Glomerular endothelial cell (primary cell): ENCODE results near the gene TCOF1. TPM values are rescaled to one million over a fixed set of nuclear protein-coding genes. Genes with fewer than 3 reads are reported as not detected.
"Not testable (repeated sequence)": the region's sequence is repeated elsewhere in the genome, so short reads cannot be mapped to it uniquely, and the experiment has no call there.

Source experiments
- DNase-seq: peaks from one replicate; pipeline ENCODE4 v3.0.0-alpha.2; 2011; ENCODE audit warnings: low read depth, low spot score; ENCODE audit errors: extremely low read depth
- total RNA-seq: library from RNA; depleted of rRNA; stranded (reverse); fragments of >200 nt; gene quantifications from 2 replicates; pipeline ENCODE4 v1.2.3, GENCODE V29; 2015

The TCOF1 gene
- total RNA-seq, 1 donor from 2014 or later = 38.2 TPM

DNA sequence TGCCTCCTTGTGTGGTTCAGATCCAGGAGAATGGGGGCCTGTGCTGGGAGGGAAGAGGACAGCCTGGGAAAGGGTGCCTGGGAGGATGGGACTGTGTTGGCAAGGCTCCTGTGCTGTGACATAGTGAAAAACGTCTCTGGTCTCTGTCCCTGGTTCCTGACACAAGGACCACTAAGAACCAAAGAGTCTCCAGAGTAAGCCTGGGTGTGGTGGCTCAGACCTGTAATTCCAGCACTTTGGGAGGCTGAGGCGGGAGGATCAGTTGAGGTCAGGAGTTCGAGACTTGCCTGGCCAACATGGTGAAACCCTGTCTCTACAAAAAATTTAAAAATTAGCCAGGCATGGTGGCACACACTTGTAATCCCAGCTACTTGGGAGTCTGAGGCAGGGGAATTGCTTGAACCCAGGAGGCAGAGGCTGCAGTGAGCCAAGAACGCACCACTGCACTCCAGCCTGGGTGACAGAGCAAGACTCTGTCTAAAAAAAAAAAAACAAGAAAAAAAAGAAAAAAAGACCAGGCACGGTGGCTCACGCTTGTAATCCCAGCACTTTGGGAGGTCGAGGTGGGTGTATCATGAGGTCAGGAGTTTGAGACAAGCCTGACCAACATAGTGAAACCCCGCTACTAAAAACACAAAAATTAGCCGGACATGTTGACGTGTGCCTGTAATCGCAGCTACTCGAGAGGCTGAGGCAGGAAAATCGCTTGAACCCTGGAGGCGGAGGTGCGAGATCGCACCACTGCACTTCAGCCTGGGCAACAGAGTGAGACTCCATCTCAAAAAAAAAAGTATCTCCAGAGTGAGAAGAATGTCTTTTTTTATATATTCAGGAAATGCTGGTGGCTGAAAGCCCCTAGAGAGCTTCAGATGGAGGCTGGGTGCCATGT, 56.6 kb downstream of the TCOF1 start:
- not testable (repeated sequence) for DNase-seq

GRCh38 chr5:150419630-150420270, 62.3 kb downstream of the TCOF1 start:
- no peak for DNase-seq

GRCh38 chr5:150422075-150422474, 64.6 kb downstream of the TCOF1 start:
- DNase-seq = no peak

- no peak for DNase-seq
These were observed 65.3 kb downstream of the TCOF1 start for GRCh38 chr5:150422758-150423157.

- not testable (repeated sequence) for DNase-seq
These were observed 68.7 kb downstream of the TCOF1 start for GRCh38 chr5:150426165-150426564.

DNA sequence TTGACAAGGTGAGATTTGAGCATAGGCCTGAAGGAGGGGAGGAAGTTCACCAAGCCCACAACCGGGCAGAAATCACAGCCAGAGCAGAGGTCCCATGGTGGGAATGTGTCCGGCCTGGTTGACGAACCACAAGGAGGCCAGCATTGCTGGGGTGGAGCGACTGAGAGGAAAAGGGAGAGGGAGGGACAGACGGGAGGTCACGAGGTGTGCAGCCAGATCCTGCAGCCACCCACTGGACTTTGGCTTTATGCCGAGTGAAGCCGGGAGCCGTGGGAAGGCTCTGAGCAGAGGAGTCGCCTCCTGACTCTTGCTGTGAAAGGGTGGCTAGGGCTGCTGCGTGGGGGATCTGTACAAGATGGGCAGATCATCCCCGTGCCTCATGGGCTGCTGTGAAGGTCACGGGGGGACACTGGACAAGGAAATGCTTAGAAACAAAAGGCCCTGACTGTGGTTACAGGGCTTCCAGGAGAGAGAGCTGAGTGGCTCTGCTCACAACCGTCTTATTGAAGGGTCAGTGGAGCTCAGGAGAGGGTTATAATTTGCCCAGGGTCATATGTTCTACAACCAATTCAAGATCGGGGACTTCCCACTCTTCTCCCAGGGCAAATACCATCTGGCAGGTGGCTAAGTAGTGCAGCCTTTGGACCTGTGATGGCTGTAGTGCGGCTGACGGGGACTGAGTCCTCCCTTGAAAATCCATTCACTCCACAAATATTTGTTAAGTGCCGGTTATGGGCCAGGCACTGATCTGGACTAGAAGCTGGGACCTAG, 70.8 kb downstream of the TCOF1 start:
- DNase-seq = no peak

DNA sequence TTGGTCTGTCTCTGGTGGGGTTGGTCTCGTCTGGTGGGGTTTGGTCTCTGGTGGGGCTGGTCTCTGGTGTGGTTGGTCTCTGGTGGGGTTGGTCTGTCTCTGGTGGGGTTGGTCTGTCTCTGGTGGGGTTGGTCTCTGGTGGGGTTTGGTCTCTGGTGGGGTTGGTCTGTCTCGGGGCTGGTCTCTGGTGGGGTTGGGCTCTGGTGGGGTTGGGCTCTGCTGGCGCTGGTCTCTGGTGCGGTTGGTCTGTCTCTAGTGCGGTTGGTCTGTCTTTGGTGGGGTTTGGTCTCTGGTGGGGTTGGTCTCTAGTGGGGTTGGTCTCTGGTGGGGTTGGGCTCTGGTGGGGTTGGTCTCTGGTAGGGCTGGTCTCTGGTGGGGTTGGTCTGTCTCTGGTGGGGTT, 71.5 kb downstream of the TCOF1 start:
- DNase-seq = no peak

DNA sequence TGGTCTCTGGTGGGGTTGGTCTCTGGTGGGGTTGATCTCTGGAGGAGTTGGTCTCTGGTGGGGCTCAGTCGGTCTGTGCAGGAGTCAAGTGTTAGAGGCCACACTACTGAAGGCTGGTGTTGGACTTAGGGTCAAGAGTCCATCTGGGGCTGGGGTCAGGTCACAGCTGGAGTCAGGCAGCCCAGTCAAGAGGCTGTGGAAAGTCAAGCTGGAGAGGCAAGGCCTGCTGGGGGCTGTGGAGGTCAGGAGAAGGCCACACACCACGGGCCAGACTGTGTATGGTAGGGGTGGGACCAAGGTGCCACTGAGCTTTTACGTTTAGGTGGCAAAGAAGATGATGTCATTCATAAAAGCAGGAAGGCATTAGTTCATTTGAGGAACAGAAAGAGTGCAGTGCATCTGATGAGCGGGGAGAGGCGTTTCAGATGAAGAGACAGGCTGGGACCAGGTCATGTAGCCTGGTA, 71.9 kb downstream of the TCOF1 start:
- no peak for DNase-seq

GRCh38 chr5:150431048-150431447, 73.6 kb downstream of the TCOF1 start:
- DNase-seq = no peak

- DNase-seq = no peak
These were observed 74.1 kb downstream of the TCOF1 start for GRCh38 chr5:150431574-150431973.

DNA sequence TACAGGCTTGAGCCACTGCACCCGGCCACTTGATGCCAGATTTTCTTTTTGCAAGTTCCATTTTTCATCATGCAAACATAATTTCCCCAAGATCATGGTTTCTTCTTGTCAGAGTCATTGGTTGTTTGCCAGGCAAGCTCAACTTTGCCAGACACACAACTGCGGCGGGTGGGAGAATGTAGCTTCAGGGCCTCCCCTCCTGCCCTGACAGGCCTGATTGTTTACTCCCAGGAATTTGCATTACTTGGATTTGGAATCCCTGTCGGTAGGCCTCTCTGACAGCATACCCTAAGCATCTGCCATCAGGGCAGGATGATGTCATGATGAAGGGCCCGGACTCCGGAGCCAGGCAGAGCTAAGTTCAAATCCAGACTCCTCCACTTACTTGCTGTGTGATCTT, 77.0 kb downstream of the TCOF1 start:
- DNase-seq = no peak

GRCh38 chr5:150436141-150436680, 78.7 kb downstream of the TCOF1 start:
- DNase-seq = no peak

DNA sequence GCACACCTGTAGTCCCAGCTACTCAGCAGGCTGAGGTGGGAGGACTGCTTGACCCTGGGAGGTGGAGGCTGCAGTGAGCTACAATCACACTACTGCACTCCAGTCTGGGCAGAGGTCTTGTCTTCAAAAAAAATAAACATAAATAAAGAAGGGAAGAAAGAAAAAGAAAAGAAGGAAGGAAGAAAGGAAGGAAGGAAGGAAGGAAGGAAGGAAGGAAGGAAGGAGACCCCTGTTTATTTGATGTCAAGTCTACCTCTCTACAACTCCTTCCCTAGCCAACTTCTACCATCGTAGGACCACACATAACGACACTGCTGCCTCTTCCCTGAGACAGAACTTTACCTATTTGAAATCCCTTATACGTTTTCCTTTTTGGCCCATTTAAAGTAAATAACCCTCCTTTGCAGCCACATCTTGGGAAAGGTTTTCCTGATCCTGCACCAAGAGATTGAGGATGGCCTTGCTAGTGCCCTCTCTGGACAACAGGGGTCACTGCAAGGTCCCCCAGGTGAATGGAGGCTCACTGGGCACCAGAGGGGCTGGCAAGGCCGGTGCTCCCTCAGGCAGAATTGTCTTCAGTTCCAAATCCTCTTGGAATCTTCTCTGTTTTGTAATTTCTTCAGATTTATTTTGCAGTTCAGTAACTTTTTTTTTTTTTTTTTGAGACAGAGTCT, 81.5 kb downstream of the TCOF1 start:
- no peak for DNase-seq

- no peak for DNase-seq
These were observed 83.7 kb downstream of the TCOF1 start for GRCh38 chr5:150440948-150441812.

- DNase-seq = no peak
These were observed 84.6 kb downstream of the TCOF1 start for GRCh38 chr5:150441813-150442698.

DNA sequence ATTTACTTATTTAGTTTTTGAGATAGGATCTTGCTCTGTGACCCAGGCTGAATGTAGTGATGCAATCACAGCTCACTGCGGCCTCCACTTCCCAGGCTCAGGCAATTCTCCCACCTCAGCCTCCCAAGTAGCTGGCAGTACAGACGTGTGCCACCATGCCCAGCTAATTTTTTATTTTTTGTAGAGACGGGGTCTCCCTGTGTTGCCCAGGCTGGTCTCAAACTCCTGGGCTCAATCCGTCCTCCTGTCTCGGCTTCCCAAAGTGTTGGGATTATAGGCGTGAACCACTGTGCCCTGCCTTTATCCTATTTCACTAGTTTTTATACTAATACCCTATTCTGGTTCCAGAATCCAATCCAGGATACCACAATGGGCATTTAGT, 85.2 kb downstream of the TCOF1 start:
- DNase-seq = no peak

DNA sequence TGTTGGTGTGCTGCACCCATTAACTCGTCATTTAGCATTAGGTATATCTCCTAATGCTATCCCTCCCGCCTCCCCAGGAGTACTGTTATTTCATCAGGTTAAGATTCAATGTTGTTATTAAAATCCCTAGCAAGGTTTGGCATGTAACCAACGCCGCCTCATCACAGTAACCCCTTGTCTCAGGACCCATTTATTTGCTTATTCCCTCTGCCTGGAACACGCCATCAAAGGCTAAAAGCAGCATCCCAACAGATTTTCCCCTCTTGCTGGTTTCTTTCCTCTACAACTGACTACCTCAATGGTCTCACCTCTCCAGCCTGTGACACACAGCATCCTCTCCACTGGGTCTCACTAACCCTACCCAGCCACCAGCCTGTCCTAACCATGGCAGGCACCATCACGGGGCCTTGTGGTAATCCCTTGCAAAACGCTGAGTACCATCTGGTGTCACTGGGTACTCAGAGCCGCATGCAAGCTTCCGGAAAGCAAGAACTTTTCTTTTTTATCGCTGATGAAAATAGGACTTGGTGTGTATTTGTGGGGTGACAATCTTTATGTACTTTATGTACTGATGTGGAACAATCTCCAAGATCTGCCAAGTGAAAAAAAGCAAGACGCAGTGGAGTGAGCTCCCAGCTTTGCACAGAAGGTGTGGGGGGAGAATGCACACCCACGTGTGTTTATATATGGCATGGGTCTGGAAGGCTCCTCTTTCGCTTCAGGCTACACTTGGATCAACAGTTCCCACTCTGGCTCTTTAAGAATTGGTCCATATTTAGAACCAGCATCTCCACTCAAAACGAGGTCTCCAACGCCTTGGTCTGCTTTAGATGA, 86.0 kb downstream of the TCOF1 start:
- no peak for DNase-seq

DNA sequence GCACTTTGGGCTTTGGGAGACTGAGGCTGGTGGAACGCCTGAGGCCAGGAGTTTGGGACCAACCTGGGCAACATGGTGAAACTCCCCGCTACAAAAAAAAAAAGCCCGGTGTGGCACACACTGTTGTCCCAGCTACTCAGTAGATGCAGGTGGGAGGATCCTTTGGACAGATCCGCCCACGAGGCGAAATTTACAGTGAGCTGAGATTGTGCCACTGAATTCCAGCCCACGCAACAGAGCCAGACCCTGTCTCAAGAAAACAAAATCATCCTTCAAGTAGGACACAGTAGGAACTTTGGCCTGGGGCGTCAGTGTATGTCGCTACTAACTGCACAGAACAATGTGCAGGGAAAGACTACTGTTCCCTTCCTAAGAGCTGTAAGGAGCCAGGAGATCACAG, 87.3 kb downstream of the TCOF1 start:
- DNase-seq = no peak
